CD4-positive, alpha-beta T cell treated with Interleukin-6 at 100 ng/mL for 8 hours (primary cell): ENCODE measurements around the gene RRM1.

ENCODE experiments used
- DNase-seq: peaks from one replicate; pipeline ENCODE4 v3.0.0-alpha.2; 2020; ENCODE audit warnings: mixed read lengths, low spot score

RRM1 gene

DNA sequence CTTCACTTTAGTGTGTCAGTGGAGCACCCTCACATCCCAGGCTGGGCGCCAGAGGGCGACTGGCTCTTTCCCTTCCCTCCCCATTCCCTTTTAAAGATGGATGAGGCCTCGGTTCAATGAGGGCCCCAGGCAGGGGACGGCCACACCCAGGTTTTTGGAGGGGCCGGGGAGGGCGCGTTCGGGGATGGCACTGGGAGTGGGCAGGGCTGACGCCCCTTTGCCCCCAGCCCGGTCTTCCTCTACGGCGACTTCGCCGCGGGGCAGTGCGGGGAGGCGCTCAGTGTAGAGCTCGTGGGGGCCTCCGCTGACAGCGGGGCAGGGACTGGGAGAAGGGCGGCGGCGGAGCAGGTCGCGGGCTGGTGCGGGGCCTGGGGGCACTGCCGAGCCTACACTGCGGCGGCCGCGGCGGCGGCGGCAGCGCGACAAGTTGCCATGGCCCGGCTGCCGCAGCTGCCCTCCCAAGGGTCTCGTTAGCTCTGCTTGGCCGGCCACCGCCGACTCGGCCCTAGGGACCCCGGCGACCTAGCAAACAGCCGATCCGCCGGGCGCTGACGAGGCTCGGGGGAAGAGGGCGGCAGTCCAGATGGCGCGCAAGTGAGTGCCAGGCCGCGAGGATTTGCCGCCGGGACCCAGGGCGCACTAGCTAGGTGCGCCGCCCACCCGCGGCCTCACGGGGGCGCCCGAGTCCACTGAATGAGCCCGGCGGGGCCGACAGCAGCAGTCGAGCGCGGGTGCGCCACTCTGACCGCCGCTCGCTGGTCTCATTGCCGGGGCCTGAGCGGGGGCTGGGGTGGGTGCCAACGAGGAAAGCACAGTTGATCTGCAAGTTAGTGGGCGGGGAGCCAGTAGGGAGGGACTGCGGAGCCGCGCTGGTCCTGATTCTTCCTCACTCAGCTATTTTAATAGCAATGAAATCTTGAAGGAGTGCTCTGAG lies 92.7 kb downstream of the RRM1 start:
- peak; percentile 72 for DNase-seq
